AG20443 (cell line): ENCODE data around the gene COL6A2.
"Not testable (repeated sequence)": the region's sequence is repeated elsewhere in the genome, so short reads cannot be mapped to it uniquely, and the experiment has no call there.

Experiments used
- DNase-seq: peaks from one replicate; pipeline ENCODE4 v3.0.0; 2012; ENCODE audit warnings: low spot score, mixed read lengths

The COL6A2 gene

DNA sequence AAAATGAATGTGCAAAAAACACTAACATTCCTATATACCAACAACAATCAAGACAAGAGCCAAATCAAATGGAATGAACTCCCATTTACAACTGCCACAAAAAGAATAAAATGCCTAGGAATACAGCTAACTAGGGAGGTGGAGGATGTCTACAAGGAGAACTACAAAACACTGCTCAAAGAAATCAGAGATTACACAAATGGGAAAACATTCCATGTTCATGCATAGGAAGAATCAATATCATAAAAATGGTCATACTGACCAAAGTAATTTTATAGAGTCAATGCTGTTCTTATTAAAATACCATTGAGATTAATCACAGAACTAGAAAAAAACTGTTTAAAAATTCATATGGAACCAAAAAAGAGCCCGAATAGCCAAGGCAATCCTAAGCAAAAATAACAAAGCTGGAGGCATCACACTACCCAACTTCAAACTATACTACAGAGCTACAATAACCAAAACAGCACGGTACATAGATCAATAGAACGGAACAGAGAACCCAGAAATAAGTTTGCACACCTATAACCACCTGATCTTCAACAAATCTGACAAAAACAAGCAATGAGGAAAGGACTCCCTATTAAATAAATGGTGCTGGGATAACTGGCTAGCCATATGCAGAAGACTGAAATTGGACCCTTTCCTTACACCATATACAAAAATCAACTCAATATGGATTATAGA lies 78.7 kb downstream of the COL6A2 start:
- DNase-seq, result not testable (repeated sequence)

DNA sequence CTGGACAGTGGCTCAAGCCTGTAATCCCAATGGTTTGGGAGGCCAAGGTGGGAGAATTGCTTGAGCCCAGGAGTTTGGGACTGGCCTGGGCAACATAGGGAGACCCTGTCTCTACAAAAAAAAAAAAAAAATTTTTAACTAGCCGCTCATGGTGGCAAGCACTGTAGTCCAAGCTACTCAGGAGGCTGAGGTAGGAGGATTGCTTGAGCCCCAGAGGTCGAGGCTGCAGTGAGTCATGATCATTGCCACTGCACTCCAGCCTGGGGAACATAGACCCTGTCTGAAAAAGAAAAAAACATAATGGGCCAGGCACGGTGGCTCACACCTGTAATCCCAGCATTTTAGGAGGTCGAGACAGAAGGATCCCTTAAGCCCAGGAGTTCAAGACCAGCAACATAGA lies 81.0 kb downstream of the COL6A2 start:
- no peak for DNase-seq
